SK-N-MC (cell line): ENCODE data around the gene GLTP.

Source experiments
- DNase-seq: peaks from one replicate; pipeline ENCODE4 v3.0.0-alpha.2; 2011; ENCODE audit warnings: low read depth, low spot score
- H3K27ac ChIP-seq: fragments of 200-600 bp; sonication (generic); 2 replicates; pipeline ENCODE4 v1.5.1; 2016; ENCODE audit warnings: mixed run types
- H3K36me3 ChIP-seq: fragments of 200-600 bp; sonication (generic); 2 replicates; pipeline ENCODE4 v1.6.1; 2017; ENCODE audit warnings: antibody characterized with exemption, low read length, mixed read lengths; ENCODE audit not compliant: insufficient read depth
- H3K4me3 ChIP-seq: fragments of 200-600 bp; sonication (generic); 2 replicates; pipeline ENCODE4 v1.5.1; 2016
- H3K9ac ChIP-seq: fragments of 200-600 bp; sonication (generic); 2 replicates; pipeline ENCODE4 v1.8.0; 2017; ENCODE audit warnings: mixed run types, mixed read lengths; ENCODE audit not compliant: insufficient read length
- H3K9me3 ChIP-seq: fragments of 200-600 bp; sonication (generic); 2 replicates; pipeline ENCODE4 v1.6.1; 2017; ENCODE audit warnings: low read depth, mild to moderate bottlenecking, antibody characterized with exemption, low read length, moderate library complexity, mixed read lengths
- EZH2 ChIP-seq: fragments of 200-600 bp; sonication (generic); IDR thresholded peaks from one replicate; pipeline ENCODE4 v1.6.1; 2017; ENCODE audit warnings: antibody characterized with exemption
- FOXP2 ChIP-seq: optimal IDR thresholded peaks from 2 replicates; pipeline ENCODE3; 2011; ENCODE audit warnings: mild to moderate bottlenecking, moderate library complexity; ENCODE audit not compliant: insufficient read depth; ENCODE audit errors: extremely low read length, control extremely low read depth
- POLR2AphosphoS5 ChIP-seq: IDR thresholded peaks from 2 replicates; pipeline ENCODE4 v1.6.1; 2012; ENCODE audit warnings: mild to moderate bottlenecking, low read depth, low read length, borderline replicate concordance

The GLTP gene

GRCh38 chr12:109833307-109834189 lies 46.8 kb downstream of the GLTP start, which contains the start of gene TRPV4:
Gene TRPV4, minus strand, starts transcription at chr12:109833398. Its CDS starts 18,602 bp downstream, at chr12:109814796.
- Histone ChIP-seq H3K9ac (no peak within 1 kb of the TSS), H3K27ac (no peak within 1 kb of the TSS), H3K9me3 (no peaks in the 10 kb centered on the region), H3K36me3 (no peaks in the 10 kb centered on the region), H3K4me3 (no peak within 1 kb of the TSS)
- no peak for DNase-seq
- TF ChIP-seq FOXP2: no peak
- TF ChIP-seq EZH2: no peak
- no peak for TF ChIP-seq POLR2AphosphoS5

- H3K9me3 ChIP-seq: no peaks in the 10 kb centered on the region
- no peak for DNase-seq
- no peak for TF ChIP-seq FOXP2
- no peak for TF ChIP-seq EZH2
- no peak overlapping the region for H3K4me3 ChIP-seq
- no peaks in the 10 kb centered on the region for H3K36me3 ChIP-seq
- no peak overlapping the region for H3K9ac ChIP-seq
- no peak overlapping the region for H3K27ac ChIP-seq
These were observed 47.6 kb downstream of the GLTP start for GRCh38 chr12:109832541-109833306.

GRCh38 chr12:109831929-109832328 lies 48.4 kb downstream of the GLTP start:
- TF ChIP-seq POLR2AphosphoS5 (no peak), EZH2 (no peak), FOXP2 (no peak)
- Histone ChIP-seq H3K4me3 (no peak overlapping the region), H3K9ac (no peak overlapping the region), H3K9me3 (no peaks in the 10 kb centered on the region), H3K36me3 (no peaks in the 10 kb centered on the region), H3K27ac (no peak overlapping the region)
- DNase-seq: no peak

- H3K9ac ChIP-seq: no peak overlapping the region
- no peak overlapping the region for H3K27ac ChIP-seq
- H3K36me3 ChIP-seq: no peaks in the 10 kb centered on the region
- DNase-seq: no peak
- TF ChIP-seq POLR2AphosphoS5 (no peak), FOXP2 (no peak), EZH2 (no peak)
- no peak overlapping the region for H3K4me3 ChIP-seq
- no peaks in the 10 kb centered on the region for H3K9me3 ChIP-seq
These were observed 49.0 kb downstream of the GLTP start for GRCh38 chr12:109831365-109831764.

GRCh38 chr12:109830718-109831117 lies 49.6 kb downstream of the GLTP start:
- Histone ChIP-seq H3K9me3 (no peaks in the 10 kb centered on the region), H3K9ac (no peak overlapping the region), H3K4me3 (no peak overlapping the region), H3K36me3 (no peaks in the 10 kb centered on the region), H3K27ac (no peak overlapping the region)
- TF ChIP-seq EZH2 (no peak), FOXP2 (no peak), POLR2AphosphoS5 (no peak)
- no peak for DNase-seq

GRCh38 chr12:109830267-109830666 lies 50.1 kb downstream of the GLTP start:
- Histone ChIP-seq H3K9ac (no peak overlapping the region), H3K36me3 (no peaks in the 10 kb centered on the region), H3K27ac (no peak overlapping the region), H3K4me3 (no peak overlapping the region), H3K9me3 (no peaks in the 10 kb centered on the region)
- no peak for TF ChIP-seq POLR2AphosphoS5
- TF ChIP-seq EZH2: no peak
- TF ChIP-seq FOXP2: no peak
- DNase-seq: no peak

GRCh38 chr12:109829667-109830066 lies 50.7 kb downstream of the GLTP start:
- Histone ChIP-seq H3K9ac (no peak overlapping the region), H3K9me3 (no peaks in the 10 kb centered on the region), H3K36me3 (no peaks in the 10 kb centered on the region), H3K4me3 (no peak overlapping the region), H3K27ac (no peak overlapping the region)
- DNase-seq: no peak
- TF ChIP-seq EZH2 (no peak), POLR2AphosphoS5 (no peak), FOXP2 (no peak)

GRCh38 chr12:109828754-109829511 lies 51.4 kb downstream of the GLTP start:
- Histone ChIP-seq H3K27ac (no peak overlapping the region), H3K4me3 (no peak overlapping the region), H3K9ac (no peak overlapping the region), H3K36me3 (no peaks in the 10 kb centered on the region), H3K9me3 (no peaks in the 10 kb centered on the region)
- no peak for TF ChIP-seq EZH2
- no peak for TF ChIP-seq POLR2AphosphoS5
- no peak for TF ChIP-seq FOXP2
- DNase-seq: no peak
